Measurements from ENCODE around the gene CACNG7.

CACNG7 gene

DNA sequence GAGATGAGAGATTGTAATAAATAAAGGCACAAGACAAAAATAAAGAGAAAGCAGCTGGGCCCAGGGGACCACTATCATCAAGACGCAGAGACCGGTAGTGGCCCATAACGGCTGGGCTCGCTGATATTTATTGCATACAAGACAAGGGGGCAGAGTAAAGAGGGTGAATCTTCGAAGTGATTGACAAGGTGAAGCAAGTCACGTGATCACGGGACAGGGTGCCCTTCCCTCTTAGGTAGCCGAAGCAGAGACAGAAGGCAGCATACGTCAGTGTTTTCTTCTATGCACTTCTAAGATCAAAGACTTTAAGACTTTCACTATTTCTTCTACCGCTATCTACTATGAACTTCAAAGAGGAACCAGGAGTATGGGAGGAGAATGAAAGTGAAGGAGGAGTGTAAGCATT lies 31.7 kb upstream of the CACNG7 start:
- DNase-seq: no peak

DNA sequence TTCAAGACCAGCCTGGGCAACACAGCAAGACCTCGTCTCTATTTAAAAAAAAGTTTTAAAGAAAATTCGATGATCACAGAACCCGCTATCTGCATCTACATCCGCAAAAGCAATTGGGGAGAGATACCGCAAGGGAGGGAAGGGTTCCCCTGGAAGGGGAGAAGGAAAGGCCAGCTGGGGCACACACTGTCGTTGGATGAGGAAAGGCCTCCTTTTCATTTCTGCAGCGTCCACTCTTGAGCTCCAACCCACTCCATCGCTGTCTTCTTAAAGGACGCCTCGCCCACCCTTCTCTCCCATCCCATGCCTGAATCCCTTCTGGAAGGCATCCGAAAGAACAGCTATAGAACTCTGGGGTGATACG lies 30.3 kb upstream of the CACNG7 start:
- DNase-seq: no peak

DNA sequence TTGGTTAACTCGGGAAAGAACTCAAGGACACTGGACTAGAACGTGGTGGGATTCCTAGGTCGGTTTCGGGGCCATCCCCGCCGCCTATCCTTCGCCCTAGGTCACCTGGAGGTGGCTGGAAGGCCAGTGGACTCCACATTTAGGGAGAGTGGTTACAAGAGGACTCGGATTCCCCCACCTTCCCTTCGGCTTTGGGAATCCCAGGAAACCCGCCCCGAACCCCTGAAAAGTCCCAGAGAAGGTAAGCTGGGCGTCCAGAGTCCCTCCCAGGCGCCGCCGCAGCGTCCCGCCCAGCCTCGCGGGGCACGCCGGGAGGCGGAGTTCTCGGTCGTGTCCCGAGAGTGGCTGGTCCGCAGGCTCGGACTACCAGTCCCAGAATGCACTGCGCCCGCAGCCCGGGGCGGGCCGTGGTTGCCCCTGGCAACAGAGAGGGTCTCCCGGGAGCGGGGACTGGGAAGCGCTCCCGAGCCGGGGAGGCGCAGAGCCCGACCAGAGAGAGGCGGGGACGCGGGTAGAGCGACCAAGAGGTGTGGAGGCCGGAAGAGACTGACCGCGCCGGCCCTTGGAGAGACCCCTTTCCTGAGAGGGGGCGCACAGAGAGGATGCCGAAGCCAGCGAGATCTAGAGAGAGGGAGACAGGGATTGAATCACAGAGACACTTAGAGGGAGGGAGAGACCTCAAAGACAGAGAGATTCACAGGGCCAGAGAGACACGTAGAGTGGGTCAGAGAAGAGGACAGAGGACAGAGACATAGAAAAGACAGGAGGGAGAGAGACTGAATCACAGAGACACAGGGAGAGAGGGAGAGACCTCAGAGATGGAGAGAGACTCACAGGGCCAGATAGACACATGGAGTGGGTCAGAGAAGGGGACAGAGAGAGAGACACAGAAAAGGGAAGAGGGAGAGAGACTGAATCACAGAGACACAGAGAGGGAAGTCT lies 29.7 kb upstream of the CACNG7 start:
- peak; percentile 53 to 98 (median 88) for DNase-seq

DNA sequence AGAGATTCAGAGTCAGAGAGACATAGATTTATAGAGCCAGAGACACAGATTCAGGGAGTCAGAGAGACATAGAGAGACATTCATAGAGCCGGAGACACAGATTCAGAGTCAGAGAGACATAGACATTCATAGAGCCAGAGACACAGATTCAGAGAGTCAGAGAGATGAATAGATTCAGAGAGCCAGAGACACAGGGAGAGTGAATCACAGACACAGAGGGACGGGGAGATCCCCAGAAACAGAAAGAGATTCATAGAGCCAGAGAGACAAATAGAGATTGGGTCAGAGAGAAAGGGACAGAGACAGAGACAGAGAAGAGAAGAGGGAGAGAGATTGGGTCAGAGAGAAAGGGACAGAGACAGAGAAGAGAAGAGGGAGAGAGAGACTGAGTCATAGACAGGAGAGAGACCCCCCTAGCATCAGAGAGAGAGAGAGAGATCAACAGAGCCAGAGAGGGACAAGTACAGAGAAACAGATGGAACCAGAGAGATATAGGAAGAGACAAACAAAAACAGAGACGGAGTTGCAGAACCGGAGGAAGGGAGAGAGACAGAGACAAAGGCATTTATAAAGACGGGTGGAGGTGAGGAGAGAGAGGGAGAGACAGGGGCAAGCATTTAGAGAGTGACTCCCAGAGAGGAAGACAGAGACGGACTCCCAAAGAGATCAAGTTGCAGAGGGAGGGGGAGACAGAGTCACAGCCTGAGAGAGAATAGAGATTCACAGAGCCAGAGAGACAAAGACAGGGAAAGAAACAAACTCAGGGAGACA lies 28.2 kb upstream of the CACNG7 start:
- no peak for DNase-seq

DNA sequence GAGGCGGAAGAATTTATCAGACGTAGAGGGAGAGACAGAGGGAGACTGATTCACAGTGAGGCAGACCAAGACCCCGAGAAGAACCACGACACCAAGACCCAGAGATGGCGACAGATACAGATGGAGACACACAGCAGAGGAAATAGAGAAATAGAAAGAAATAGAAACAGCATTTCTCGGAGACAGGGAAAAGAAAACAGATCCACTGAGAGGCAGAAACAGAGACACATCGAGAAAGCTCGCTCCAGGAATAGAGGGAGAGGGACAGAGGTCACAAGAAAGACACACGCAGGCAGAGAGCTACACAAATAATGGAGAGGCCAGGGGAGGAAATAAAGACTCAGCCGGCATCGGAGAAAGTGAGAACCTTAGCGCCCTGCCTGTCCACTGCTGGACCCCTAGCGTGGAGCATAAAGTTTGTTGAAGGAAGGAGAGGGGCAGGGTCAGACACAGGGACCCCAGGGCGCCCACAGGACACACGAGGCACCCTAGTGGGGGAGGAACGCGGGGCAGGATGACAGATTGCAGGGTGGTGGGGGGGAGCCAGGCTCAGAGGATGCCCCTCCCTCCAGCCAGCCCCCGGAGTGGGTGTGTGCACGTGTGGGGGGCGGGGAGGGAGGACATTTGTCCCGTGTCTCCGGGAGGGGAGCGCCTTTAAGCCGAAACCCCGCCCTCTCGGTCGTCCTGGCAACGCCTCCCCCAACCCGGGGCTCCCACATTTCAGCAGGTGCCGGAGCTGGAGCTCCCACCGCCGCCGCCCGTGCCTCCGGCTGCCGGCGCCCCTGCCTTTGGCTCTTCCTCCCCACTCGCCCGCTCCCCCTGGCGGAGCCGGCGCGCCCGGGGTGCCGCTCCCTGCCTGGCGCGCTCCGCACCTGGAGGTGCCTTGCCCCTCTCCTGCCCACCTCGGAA lies 27.3 kb upstream of the CACNG7 start, which contains the start of gene PRKCG:
Gene PRKCG, plus strand, starts transcription at position 716 of the 909 bp plus-strand sequence. CDS start 298 bp downstream, outside the sequence.
- DNase-seq: peak in 40 of 56 donors; percentile 8 to 85 (median 50)

DNA sequence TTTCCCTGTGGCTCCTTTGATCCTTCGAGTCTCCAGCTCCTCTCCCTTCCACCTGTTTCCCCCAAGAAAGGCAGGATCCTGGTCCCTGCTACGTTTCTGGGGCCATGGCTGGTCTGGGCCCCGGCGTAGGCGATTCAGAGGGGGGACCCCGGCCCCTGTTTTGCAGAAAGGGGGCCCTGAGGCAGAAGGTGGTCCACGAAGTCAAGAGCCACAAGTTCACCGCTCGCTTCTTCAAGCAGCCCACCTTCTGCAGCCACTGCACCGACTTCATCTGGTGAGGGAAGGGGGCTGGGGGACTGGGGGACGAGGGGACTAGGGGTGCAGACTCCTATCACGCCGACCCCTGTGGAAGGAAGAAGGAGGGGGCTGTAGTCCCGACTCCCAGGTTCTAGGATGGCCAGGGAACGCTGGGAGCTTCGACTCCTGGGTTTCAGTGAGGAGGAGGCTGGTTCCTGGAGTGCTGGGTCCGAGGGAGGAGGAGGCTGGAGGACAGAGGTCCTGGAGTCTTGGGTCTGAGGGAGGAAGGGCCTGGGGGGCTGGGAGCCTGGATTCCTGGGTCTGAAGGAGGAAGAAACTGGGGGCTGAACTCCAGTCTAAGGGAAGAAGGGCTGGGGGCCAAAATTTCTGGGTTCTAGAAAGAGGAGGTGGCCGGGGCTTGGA lies 26.6 kb upstream of the CACNG7 start:
- no peak for DNase-seq

DNA sequence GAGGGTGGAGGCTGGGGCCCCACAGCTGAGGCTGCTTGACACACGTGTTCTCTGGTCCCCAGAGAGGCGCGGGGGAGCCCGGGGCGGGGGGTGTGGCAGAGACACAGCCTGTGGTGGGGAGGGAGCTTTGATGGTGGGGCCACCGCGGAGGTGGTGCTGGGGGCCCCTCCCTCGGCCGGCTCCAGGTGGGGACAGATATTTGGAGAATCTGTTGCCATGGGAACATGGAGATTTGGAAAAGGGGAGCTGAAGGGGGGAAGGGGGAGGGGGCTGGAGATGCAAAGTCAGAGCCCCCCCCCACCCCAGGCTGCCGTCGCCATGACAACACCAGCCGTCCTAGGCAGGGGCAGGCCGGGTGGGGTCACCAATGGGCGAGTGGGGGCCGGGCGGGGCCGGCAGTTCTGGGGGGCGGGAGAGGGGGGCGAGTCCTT lies 25.8 kb upstream of the CACNG7 start:
- peak in 40 of 56 donors; percentile 3 to 85 (median 53) for DNase-seq

DNA sequence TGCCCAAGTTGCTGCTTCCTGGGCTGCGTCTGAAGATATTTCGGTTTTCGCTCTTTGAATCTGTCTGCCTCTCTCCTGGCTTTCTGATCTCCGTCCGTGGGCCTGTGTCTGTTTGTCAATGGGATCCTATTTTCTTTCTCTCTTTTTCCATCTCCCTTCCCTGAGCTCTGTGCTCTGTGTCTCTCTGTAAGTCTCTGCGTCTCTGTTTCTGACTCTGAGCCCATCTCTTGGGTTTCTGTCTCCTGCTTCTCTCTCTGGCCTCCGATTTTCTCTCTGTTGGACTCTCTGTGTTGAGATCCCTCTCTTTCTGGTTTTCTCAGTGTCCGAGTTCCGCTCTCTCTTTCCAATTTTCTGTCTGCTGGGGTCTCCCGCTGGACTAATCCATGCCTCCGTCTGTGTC lies 25.3 kb upstream of the CACNG7 start:
- peak in 1 of 56 donors; percentile 45 for DNase-seq

DNA sequence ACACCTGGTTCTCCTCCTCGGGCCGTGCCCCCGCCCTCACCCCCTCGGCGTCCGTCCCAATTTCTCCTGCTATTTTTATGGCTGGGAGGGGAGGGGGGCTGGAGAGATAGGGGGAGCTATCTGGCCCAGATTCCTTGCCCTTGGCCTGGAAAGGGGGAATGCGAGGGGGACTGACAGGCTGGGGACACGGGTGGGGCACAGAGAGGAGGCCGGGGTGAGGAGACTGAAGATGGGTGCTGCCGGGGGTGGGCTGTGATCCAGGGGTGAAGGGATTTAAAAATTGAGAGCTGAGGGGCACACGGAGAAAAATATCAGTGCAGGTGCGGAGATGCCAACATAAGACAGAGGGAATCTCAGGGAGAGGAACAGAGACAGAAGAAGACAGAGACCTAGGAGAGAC lies 24.8 kb upstream of the CACNG7 start:
- no peak for DNase-seq

DNA sequence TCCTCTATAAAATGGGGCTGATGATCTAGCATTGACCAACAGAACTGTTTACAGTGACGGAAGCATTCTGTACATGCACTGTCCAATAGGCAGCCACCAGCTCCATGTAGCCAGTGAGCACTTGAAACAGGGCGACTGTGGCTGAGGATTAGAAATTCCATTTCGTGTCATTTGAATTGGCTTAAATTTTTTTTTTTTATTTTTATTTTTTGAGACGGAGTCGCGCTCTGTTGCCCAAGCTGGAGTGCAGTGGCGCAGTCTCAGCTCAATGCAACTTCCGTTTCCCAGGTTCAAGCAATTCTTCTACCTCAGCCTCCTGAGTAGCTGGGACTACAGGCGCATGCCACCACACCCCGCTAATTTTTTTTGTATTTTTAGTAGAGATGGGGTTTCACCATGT lies 24.0 kb upstream of the CACNG7 start:
- no peak for DNase-seq

DNA sequence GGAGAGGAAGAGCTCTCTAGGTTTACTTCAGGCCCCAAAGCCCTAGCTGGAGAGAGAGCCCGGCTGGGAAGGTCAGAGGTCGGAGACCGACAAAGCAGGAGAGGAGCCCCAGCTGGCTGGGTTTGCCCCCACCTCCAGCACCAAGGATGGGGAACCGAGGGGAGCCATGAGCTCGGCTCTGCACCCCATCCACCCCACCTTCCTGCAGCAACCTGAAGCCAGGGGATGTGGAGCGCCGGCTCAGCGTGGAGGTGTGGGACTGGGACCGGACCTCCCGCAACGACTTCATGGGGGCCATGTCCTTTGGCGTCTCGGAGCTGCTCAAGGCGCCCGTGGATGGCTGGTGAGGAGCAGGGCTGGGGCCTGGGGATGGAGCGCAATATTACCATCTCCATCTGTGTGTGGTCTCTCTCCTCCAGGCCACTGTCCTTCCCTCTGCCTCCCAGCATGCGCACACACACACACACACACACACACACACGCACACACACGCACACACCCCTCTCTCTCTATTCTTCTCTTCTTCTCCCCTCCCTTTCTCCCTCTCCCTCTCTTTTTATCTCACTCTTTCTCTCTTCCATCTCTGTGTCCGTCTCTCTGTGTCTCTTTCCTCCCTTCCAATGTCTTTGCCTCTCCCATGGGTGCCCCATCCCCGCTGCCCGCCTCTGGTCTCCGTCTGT lies 16.6 kb upstream of the CACNG7 start:
- DNase-seq: no peak

DNA sequence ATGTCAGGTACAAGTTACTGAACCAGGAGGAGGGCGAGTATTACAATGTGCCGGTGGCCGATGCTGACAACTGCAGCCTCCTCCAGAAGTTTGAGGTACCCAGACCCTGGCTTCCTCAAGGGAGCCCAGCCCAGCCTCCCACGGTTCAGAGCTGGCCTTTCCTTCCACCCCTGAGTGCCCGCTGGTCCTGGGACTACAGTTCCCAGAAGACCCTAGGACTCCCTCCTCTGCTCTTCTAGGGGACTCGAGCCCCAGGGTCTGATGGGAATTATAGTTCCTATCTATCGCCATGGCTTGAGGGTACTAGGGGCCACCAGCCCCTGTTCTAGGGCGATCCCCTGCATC lies 16.1 kb upstream of the CACNG7 start:
- DNase-seq: peak in 1 of 56 donors; percentile 3

DNA sequence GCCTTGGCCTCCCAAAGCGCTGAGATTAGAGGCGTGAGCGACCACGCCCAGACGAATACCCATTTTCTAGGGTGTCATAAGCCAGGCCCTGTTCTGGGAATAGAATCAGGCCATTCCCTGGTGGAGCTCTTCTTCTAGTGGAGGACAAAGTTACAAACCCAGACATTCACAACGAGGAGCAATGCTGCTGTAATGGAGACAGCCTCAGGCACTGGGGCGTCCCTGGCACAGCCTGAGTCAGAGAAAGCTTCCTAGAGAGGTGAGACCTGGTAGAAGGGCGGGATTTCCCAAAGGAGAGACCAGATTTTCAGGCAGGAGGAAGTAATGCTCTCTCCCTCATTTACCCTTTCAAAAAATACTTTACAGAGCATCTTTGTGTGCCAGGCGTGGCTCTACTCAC lies 14.4 kb upstream of the CACNG7 start:
- no peak for DNase-seq

DNA sequence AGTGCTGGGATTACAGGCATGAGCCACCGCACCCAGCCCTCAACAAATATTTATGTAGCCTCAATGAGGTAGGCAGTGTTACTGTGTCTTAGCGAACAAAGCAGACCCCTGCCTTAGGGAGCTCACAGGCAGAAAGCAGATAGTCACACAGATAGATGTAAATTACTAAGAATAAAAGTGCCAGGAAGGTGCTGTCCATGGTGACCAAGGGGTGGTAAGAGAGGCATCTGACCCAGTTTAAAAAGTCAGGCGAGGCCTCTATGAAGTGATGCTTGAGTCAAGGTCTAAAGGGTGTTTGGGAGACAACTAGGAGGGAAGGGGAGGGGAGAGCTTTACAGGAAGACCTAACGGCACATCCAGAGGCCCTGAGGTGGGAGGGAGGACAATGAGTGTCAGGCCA lies 12.4 kb upstream of the CACNG7 start:
- DNase-seq: no peak

DNA sequence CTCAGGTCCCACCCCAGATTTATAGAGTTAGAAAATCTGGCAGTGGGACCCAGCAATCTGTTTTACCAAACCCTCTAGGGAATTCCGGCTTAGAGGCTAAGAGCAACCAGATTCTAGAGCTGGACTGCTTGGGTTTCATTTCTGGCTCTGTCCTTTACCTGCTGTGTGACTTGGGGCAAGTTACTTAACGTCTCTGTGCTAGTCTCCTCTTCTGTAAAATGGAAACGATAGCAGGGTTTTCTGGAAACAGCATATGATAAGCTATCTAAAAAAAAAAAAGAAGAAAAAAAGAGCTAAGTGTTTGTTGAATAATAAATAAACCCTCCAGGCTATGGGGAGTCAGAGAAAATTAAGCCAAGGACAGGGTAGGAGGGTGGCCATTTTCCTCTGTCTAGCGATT lies 11.6 kb upstream of the CACNG7 start:
- DNase-seq: no peak

DNA sequence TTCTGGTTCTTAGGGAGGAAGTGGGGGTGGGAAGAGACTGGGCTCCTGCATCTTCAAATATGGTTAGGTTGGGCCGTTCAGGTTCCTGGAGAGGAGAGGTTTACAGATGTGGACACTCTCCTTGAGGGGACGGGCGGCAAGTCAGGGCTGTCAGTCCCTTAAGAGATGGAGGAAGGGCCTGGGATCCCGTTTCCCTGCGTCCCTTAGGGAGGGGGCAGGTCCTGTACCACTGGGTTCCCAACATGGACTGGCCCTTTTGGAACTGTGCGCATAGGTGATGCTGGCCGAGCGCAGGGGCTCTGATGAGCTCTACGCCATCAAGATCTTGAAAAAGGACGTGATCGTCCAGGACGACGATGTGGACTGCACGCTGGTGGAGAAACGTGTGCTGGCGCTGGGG lies 10.9 kb upstream of the CACNG7 start:
- DNase-seq: no peak

DNA sequence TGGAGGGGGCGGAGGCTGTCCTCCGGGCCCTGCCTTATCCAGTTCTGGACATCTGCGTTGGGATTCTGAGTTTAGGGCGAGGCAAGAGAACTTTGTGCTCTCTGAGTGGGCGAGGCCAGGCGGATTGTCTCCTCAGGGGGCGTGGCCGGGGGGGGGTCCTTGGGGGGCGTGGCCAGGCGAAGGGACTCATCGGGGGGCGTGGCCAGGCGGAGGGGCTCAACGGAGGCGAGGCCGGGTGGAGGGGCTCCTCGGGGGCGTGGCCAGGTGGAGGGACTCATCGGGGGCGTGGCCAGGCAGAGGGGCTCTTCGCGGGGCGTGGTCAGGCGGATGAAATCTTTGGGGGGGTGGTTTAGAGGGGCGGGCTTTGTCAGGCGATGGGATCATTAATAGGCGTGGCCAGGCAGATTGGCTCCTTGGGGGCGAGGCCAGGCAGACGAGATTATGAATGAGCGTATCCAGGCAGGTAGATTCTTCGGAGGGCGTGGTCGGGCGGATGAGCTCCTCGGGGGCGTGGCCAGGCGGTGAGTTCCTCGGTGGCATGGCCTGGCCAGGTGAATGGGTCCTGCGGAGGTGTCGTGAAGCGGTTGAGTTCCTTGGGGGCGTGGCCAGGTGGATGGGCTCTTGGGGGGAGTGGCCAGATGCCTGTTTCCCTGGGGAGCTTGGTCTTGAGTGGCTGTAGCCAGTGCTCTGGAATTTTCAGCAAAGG lies 10.3 kb upstream of the CACNG7 start:
- DNase-seq: peak in 2 of 56 donors; percentile 6 to 84

DNA sequence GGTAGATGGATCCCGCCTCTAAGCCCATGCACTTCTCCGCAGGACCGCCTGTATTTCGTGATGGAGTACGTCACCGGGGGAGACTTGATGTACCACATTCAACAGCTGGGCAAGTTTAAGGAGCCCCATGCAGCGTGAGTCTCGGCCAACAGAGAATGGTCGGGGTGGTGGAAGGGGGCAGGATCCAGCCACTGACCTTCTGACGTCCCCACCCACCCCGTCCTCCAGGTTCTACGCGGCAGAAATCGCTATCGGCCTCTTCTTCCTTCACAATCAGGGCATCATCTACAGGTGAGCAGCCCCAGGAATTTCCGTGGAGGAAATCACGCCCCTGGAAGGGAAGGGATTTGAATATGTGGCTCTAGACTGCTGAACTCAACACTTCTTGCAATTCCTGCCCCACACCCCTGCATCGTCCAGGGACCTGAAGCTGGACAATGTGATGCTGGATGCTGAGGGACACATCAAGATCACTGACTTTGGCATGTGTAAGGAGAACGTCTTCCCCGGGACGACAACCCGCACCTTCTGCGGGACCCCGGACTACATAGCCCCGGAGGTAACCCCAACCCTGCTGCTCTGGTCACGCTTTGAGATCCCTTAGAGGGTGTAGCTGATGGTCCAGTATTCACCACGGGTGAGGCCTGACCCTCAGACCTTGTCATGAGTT lies 8.8 kb upstream of the CACNG7 start:
- no peak for DNase-seq
